Liver (tissue), 3 donors: Measurements from ENCODE around the gene BLNK.

ENCODE experiments used
- ATF3 ChIP-seq: IDR thresholded peaks from 2 replicates; pipeline ENCODE4 v1.6.1; 2016; ENCODE audit warnings: antibody characterized with exemption
- CTCF ChIP-seq: fragments of 150-350 bp; IDR thresholded peaks from 2 replicates; pipeline ENCODE4 v1.5.1; 2017; ENCODE audit warnings: improper control_type of control experiment, low read depth, low read length; ENCODE audit not compliant: missing input control
- EGR1 ChIP-seq, 2 donors: IDR thresholded peaks; 2 replicates each; pipeline ENCODE4 v1.6.1; 2016 to 2018; ENCODE audit warnings: antibody characterized with exemption in 2 of 2, low read depth in 2 of 2
- GABPA ChIP-seq, 2 donors: IDR thresholded peaks in 1 of 2; conservative IDR thresholded peaks in 1 of 2; 2 replicates each; pipeline ENCODE4 v1.6.1; 2016; ENCODE audit warnings: antibody characterized with exemption in 2 of 2, mild to moderate bottlenecking in 1 of 2, moderate library complexity in 1 of 2
- HNF4A ChIP-seq, 2 donors: conservative IDR thresholded peaks; 2 replicates each; pipeline ENCODE4 v1.6.1; 2016; ENCODE audit warnings: antibody characterized with exemption in 2 of 2, mild to moderate bottlenecking in 2 of 2
- HNF4G ChIP-seq: IDR thresholded peaks from 2 replicates; pipeline ENCODE4 v1.6.1; 2016; ENCODE audit warnings: antibody characterized with exemption
- JUND ChIP-seq, 2 donors: IDR thresholded peaks; 2 replicates each; pipeline ENCODE4 v1.6.1; 2016; ENCODE audit warnings: antibody characterized with exemption in 2 of 2
- MAX ChIP-seq: IDR thresholded peaks from 2 replicates; pipeline ENCODE4 v1.6.1; 2016; ENCODE audit warnings: antibody characterized with exemption
- RAD21 ChIP-seq, 2 donors: IDR thresholded peaks; 2 replicates each; pipeline ENCODE4 v1.6.1; 2016; ENCODE audit warnings: antibody characterized with exemption in 2 of 2, mild to moderate bottlenecking in 2 of 2
- RXRA ChIP-seq, 2 donors: IDR thresholded peaks; 2 replicates each; pipeline ENCODE4 v1.6.1; 2017 to 2018; ENCODE audit warnings: antibody characterized with exemption in 2 of 2, mild to moderate bottlenecking in 1 of 2
- SP1 ChIP-seq: IDR thresholded peaks from 2 replicates; pipeline ENCODE4 v1.6.1; 2018; ENCODE audit warnings: antibody characterized with exemption, mild to moderate bottlenecking
- TAF1 ChIP-seq: conservative IDR thresholded peaks from 2 replicates; pipeline ENCODE4 v1.6.1; 2016; ENCODE audit warnings: antibody characterized with exemption, mild to moderate bottlenecking
- YY1 ChIP-seq: IDR thresholded peaks from 2 replicates; pipeline ENCODE4 v1.6.1; 2016; ENCODE audit warnings: antibody characterized with exemption, mild to moderate bottlenecking
- ZBTB33 ChIP-seq: IDR thresholded peaks from 2 replicates; pipeline ENCODE4 v1.6.1; 2016; ENCODE audit warnings: antibody characterized with exemption
- donor health status: healthy.
- donor health status: healthy.

- TF ChIP-seq YY1 = no peak
- TF ChIP-seq CTCF = no peak
- TF ChIP-seq JUND (IDR thresholded peaks at IDR 0.05) = no peak
- no peak for TF ChIP-seq ZBTB33
- no peak for TF ChIP-seq RAD21 (IDR thresholded peaks at IDR 0.05)
- TF ChIP-seq HNF4A (conservative IDR thresholded peaks at IDR 0.05) = no peak
- no peak for TF ChIP-seq MAX
- TF ChIP-seq SP1 = no peak
- TF ChIP-seq TAF1 = no peak
- no peak for TF ChIP-seq ATF3
- TF ChIP-seq EGR1 (IDR thresholded peaks at IDR 0.05; ENCODE audit: low read depth in 2 of 2) = no peak
- TF ChIP-seq RXRA (IDR thresholded peaks at IDR 0.05) = no peak
- no peak for TF ChIP-seq HNF4G
- no peak for TF ChIP-seq GABPA (IDR thresholded peaks at IDR 0.05 in 1 of 2, conservative IDR thresholded peaks at IDR 0.05 in 1 of 2)
Measured at GRCh38 chr10:96242822-96243221, 28.5 kb downstream of the BLNK start.
